HFF-Myc (cell line): Measurements from ENCODE around the gene FGFBP3.
A peak's percentile ranks its signal among the peaks of the same experiment; 100 is the strongest.

Source experiments
- DNase-seq: peaks from one replicate; pipeline ENCODE4 v3.0.0-alpha.2; 2011; ENCODE audit warnings: low read depth; ENCODE audit errors: extremely low read depth
- H3K4me3 ChIP-seq: replicated peaks from 2 replicates; pipeline ENCODE4 v1.5.1; 2011; ENCODE audit warnings: low read depth, mild to moderate bottlenecking, control low read depth, low read length
- TF ChIP-seq, protein P1 (sequence below): IDR thresholded peaks from 2 replicates; pipeline ENCODE4 v1.5.1; 2012; ENCODE audit warnings: mild to moderate bottlenecking, low read depth, low read length, control low read depth; ENCODE audit errors: missing control alignments

Gene FGFBP3

DNA sequence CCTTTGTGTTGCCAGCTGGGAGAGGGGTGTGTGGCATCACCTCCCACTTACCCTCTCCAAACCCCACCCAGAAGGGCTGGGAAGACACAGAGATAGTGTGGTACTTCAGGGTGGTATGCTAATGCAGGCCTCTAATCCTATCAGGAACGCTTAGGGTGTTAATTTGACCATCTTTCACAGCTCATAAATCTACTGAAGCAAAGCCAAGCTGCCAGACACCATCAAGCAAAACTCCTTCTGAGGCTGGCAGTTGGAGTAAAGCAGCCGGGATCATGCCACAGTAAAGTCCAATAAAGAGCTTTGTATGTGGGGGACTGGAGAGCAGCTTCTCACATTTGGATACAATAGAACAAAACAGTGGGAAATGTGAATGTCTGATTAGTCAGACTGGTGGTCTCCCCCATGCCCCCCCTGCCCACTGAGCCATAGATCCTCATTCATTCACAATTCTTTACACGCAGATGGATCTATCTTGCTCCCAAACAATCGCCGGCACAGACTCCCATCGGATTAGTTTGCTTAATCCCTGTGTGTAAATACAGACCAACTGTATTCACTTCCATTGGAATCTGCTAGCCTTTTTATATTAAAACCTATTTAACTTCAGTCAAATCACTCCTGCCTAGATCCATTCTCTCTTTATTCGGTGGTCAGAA, 29.6 kb downstream of the FGFBP3 start:
- no peak overlapping the region for H3K4me3 ChIP-seq
- no peak for DNase-seq
- TF ChIP-seq, protein P1, sequence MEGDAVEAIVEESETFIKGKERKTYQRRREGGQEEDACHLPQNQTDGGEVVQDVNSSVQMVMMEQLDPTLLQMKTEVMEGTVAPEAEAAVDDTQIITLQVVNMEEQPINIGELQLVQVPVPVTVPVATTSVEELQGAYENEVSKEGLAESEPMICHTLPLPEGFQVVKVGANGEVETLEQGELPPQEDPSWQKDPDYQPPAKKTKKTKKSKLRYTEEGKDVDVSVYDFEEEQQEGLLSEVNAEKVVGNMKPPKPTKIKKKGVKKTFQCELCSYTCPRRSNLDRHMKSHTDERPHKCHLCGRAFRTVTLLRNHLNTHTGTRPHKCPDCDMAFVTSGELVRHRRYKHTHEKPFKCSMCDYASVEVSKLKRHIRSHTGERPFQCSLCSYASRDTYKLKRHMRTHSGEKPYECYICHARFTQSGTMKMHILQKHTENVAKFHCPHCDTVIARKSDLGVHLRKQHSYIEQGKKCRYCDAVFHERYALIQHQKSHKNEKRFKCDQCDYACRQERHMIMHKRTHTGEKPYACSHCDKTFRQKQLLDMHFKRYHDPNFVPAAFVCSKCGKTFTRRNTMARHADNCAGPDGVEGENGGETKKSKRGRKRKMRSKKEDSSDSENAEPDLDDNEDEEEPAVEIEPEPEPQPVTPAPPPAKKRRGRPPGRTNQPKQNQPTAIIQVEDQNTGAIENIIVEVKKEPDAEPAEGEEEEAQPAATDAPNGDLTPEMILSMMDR = no peak

DNA sequence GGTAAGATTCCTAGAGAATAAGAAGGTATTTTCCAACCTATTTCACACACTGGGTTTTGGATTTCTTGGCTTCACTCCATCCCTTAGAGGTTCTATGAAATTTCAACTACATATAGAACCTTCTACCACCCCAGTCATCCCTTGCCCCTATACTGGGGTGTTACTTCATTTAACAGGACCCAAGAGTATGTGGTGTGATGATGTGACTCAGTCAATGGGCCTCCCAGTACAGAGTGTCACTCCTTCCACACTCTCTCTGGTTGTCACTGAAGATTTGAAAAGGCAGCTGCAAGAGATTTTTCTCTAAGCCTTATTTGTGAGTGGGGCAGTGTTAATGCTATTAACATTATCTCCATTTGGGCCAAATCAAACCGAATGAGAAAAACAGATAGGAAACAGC, 33.5 kb downstream of the FGFBP3 start:
- TF ChIP-seq, protein P1 = no peak
- DNase-seq = no peak
- no peak overlapping the region for H3K4me3 ChIP-seq

DNA sequence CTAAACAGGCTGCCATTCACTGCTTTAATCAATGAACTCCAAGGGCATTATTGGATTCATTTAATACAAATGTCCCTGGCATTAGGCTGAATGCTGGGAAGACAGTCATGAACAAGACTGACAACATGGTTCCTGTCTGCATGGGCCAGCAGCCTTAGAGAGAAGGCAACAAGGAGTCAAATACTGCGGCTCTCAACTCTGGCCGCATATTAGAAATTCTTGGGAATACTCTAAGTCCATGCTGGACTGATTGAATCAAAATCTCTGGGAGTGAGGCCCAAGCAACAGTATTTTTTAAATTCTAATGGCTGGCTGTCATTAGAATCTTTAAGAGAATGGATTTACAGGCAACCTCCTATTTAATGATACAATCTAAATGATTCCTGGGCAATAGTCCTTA, 34.1 kb downstream of the FGFBP3 start:
- H3K4me3 ChIP-seq = no peak overlapping the region
- TF ChIP-seq, protein P1 = no peak
- no peak for DNase-seq

DNA sequence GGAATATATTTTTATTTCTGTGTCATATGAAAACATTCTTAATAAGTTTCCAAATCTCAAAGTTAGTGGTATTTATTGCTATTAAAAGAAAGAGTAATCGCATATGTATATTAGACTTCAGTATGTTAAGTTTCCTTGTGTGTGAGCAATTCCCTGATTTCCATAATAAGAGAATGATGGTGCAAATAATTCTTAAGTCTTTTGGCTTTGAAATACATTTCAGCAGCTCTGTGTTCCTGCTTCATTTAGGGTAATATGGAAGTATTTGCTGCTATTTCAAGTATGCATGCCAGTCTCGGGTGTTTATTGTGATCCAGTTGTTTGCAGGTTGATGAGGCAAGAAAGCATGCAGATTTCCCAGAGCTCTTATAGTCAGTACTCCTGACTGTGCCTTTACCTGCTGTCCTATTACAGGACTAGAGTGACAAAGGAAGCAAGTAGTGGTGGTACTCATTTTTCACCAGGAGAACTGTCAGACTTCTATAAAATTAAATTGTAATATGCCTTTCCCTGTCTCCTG, 43.7 kb downstream of the FGFBP3 start:
- no peak for DNase-seq
- no peak overlapping the region for H3K4me3 ChIP-seq
- TF ChIP-seq, protein P1 = no peak

GRCh38 chr10:91864744-91865143, 44.5 kb downstream of the FGFBP3 start:
- TF ChIP-seq, protein P1 = no peak
- no peak overlapping the region for H3K4me3 ChIP-seq
- no peak for DNase-seq

DNA sequence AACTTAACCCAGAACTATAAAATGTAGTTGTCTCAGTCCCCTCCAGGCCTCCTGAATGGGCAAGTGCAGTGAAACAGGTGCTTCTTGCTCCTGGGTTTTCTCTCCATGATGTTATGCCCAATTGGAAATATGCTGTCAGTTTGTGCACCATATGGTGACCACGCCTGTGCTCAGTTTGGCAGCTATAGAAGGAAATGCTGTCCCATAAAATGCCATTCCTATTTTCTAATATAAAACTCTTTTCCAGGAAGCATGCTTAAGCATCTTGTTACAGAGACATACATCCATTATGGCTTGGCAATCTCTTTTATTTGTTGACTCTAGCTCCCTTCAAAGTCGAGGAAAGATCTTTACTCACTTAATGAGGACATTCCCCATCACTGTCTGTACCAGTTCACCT, 45.2 kb downstream of the FGFBP3 start:
- H3K4me3 ChIP-seq = no peak overlapping the region
- TF ChIP-seq, protein P1 = no peak
- peak; percentile 56 for DNase-seq

DNA sequence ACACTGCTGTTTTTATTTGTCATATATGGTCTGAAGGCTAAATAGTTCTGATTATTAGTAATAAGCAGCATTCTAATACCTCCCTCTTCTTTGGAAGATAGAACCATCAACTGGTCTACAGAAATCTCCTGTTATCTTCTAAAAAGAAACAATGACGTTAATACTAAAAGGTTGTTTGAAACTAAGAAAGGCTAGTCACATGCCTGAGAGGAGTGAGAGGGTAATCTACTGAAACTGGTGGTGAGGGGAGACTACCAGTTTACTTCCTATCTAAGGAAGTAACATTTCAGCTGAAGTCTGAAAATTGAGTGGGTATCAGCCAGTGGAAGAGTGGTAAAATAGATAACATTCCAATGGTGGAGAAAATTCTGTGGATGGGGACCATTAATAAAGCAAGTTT, 48.4 kb downstream of the FGFBP3 start:
- no peak overlapping the region for H3K4me3 ChIP-seq
- TF ChIP-seq, protein P1 = no peak
- DNase-seq = no peak
